ENCODE data around the gene TMEM150B.

- TF ChIP-seq POLR2AphosphoS5 (IDR thresholded peaks at IDR 0.05; ENCODE audit: borderline replicate concordance, low read depth, low read length): no peak
- no peak for TF ChIP-seq EZH2 (IDR thresholded peaks at IDR 0.05)
- no peak for TF ChIP-seq FOXP2 (optimal IDR thresholded peaks at IDR 0.05; ENCODE audit: control extremely low read depth, extremely low read length, insufficient read depth)
Observed at GRCh38 chr19:55322204-55322885, 2.8 kb downstream of the TMEM150B start.
